GM12878 (cell line): Measurements from ENCODE around the gene KCNQ1. TPM values are rescaled to one million over a fixed set of nuclear protein-coding genes. Genes with fewer than 3 reads are reported as not detected.

Source experiments
- ATAC-seq: fragments of 200-7000 bp; cut with Tn5 transposase; 3 replicates; pipeline ENCODE4 v1.9.1; 2020; ENCODE audit warnings: mild to moderate bottlenecking, moderate library complexity
- BruUV-seq: library from RNA; stranded (reverse); fragments of 400-500 nt; replicated peaks from 2 replicates; lab custom pipeline; 2021; lab: Mats Ljungman, UMichigan
- CTCF ChIA-PET: fragments of 300-600 bp; sonication (Branson Sonifier 250); formaldehyde crosslinking; extraction: SDS; loops from one replicate; lab custom pipeline; 2021; ENCODE audit warnings: inconsistent platforms; lab: Yijun Ruan, JAX
- POLR2A ChIA-PET: fragments of 350-600 bp; formaldehyde crosslinking; extraction: SDS; loops from one replicate; lab custom pipeline; 2021; ENCODE audit warnings: inconsistent platforms; lab: Charles Lee
- RAD21 ChIA-PET: fragments of 300-600 bp; sonication (Branson Sonifier 250); formaldehyde crosslinking; loops from one replicate; lab custom pipeline; 2023; ENCODE audit warnings: antibody characterized with exemption; ENCODE audit not compliant: unreplicated experiment; lab: Charles Lee
- SMC1A ChIA-PET: fragments of 300-600 bp; sonication (Branson Sonifier 250); formaldehyde crosslinking; loops from one replicate; lab custom pipeline; 2023; ENCODE audit not compliant: unreplicated experiment, uncharacterized antibody; lab: Charles Lee
- DNase-seq: peaks from one replicate; pipeline ENCODE4 v3.0.0-alpha.2; 2011; ENCODE audit warnings: low read depth, low spot score
- FAIRE-seq: peaks from 3 replicates; lab custom pipeline; 2011; peaks lifted over from hg19 to GRCh38; lab: Jason Lieb, UNC
- H2AFZ ChIP-seq: 2 replicates; pipeline ENCODE4 v1.6.0; 2011; ENCODE audit warnings: low read depth, low read length, control low read depth; ENCODE audit not compliant: control insufficient read depth
- H3K27ac ChIP-seq: 2 replicates; pipeline ENCODE4 v1.5.1; 2011; ENCODE audit warnings: control low read depth; ENCODE audit not compliant: control insufficient read depth, insufficient read depth
- H3K27me3 ChIP-seq, 2 experiments: replicated peaks in 1 of 2; 2 replicates each; pipeline versions ENCODE4 v1.6.0 to v1.6.1; 2011; ENCODE audit warnings: low read length in 1 of 2; ENCODE audit not compliant: control insufficient read depth in 2 of 2, insufficient read depth in 2 of 2
- H3K36me3 ChIP-seq, 2 experiments: 2 replicates each; pipeline ENCODE4 v1.5.1; 2011; ENCODE audit warnings: low read length in 1 of 2; ENCODE audit not compliant: control insufficient read depth in 2 of 2, insufficient read depth in 2 of 2
- H3K4me1 ChIP-seq: 2 replicates; pipeline ENCODE4 v1.6.1; 2011; ENCODE audit warnings: mild to moderate bottlenecking, low read length, moderate library complexity, mixed read lengths; ENCODE audit not compliant: control insufficient read depth, insufficient read depth
- H3K4me2 ChIP-seq: 2 replicates; pipeline ENCODE4 v1.6.0; 2011; ENCODE audit warnings: control low read depth; ENCODE audit not compliant: control insufficient read depth, insufficient read depth
- H3K4me3 ChIP-seq: fragments of 200-600 bp; sonication (generic); 2 replicates; pipeline ENCODE4 v1.5.1; 2016
- H3K79me2 ChIP-seq: 2 replicates; pipeline ENCODE4 v1.6.0; 2011; ENCODE audit warnings: low read length; ENCODE audit not compliant: control insufficient read depth, insufficient read depth
- H3K9ac ChIP-seq: 2 replicates; pipeline ENCODE4 v1.8.0; 2011; ENCODE audit warnings: low read length, control low read depth, mixed read lengths; ENCODE audit not compliant: control insufficient read depth, insufficient read depth
- H3K9me3 ChIP-seq: replicated peaks from 3 replicates; pipeline ENCODE4 v1.5.1; 2011; ENCODE audit warnings: mild to moderate bottlenecking, low read length; ENCODE audit not compliant: control insufficient read depth, insufficient read depth
- H4K20me1 ChIP-seq: 2 replicates; pipeline ENCODE4 v1.6.0; 2011; ENCODE audit not compliant: control insufficient read depth, insufficient read depth
- ATF7 ChIP-seq: fragments of 450-650 bp; IDR thresholded peaks from 2 replicates; pipeline ENCODE4 v1.6.1; 2016; ENCODE audit warnings: low read depth, mild to moderate bottlenecking
- CBX3 ChIP-seq: fragments of 200-600 bp; sonication (generic); IDR thresholded peaks from 2 replicates; pipeline ENCODE4 v1.6.1; 2016; ENCODE audit warnings: low read depth, borderline replicate concordance
- DPF2 ChIP-seq: fragments of 450-650 bp; IDR thresholded peaks from 2 replicates; pipeline ENCODE4 v1.6.1; 2017; ENCODE audit warnings: mild to moderate bottlenecking
- EP300 ChIP-seq, 2 experiments: fragments of 150-350 bp in 1 of 2; IDR thresholded peaks; 2 replicates each; pipeline ENCODE4 v1.6.1; 2011 to 2012; ENCODE audit warnings: low read depth in 2 of 2, low read length in 2 of 2, borderline replicate concordance in 1 of 2, improper control_type of control experiment in 1 of 2, inconsistent platforms in 1 of 2; ENCODE audit not compliant: control insufficient read depth in 1 of 2
- FOS ChIP-seq: IDR thresholded peaks from 3 replicates; pipeline ENCODE4 v1.6.1; 2011; ENCODE audit warnings: borderline replicate concordance; ENCODE audit not compliant: insufficient read length; ENCODE audit errors: extremely low read depth
- GABPA ChIP-seq: IDR thresholded peaks from 2 replicates; pipeline ENCODE4 v1.6.1; 2014; ENCODE audit warnings: antibody characterized with exemption, low read depth, mild to moderate bottlenecking, inconsistent platforms
- GATAD2B ChIP-seq: fragments of 450-650 bp; conservative IDR thresholded peaks from 2 replicates; pipeline ENCODE4 v1.6.1; 2017; ENCODE audit warnings: low read depth, mild to moderate bottlenecking, moderate library complexity
- IKZF1 ChIP-seq: fragments of 450-650 bp; conservative IDR thresholded peaks from 2 replicates; pipeline ENCODE4 v1.6.1; 2017; ENCODE audit warnings: antibody characterized with exemption, mild to moderate bottlenecking
- MTA2 ChIP-seq: fragments of 450-650 bp; IDR thresholded peaks from 2 replicates; pipeline ENCODE4 v1.6.1; 2016; ENCODE audit warnings: low read depth, mild to moderate bottlenecking, moderate library complexity
- NR2C2 ChIP-seq: IDR thresholded peaks from 2 replicates; pipeline ENCODE4 v1.6.1; 2011; ENCODE audit warnings: borderline replicate concordance, low read depth; ENCODE audit not compliant: control insufficient read depth, insufficient read length
- NR2F1 ChIP-seq: fragments of 450-650 bp; conservative IDR thresholded peaks from 2 replicates; pipeline ENCODE4 v1.6.1; 2017; ENCODE audit warnings: mild to moderate bottlenecking
- RUNX3 ChIP-seq: IDR thresholded peaks from 2 replicates; pipeline ENCODE4 v1.6.1; 2012; ENCODE audit warnings: low read length, inconsistent platforms
- TCF12 ChIP-seq: IDR thresholded peaks from 2 replicates; pipeline ENCODE4 v1.6.1; 2011; ENCODE audit warnings: low read depth, mild to moderate bottlenecking, low read length
- WGBS: methylation state at CpG from one replicate; pipeline ENCODE4 v1.1.6; 2016; ENCODE audit warnings: low lambda C conversion rate; ENCODE audit not compliant: insufficient replicate concordance, insufficient coverage; ENCODE audit errors: missing lambda C conversion rate; 5-methylcytosine and 5-hydroxymethylcytosine counted together
- in situ Hi-C: fragments of 300-500 bp; cut with MboI; formaldehyde crosslinking; loops from 9 replicates; pipeline ENCODE4 v1.14.3; 2018; ENCODE audit warnings: mixed read lengths
- intact Hi-C: fragments of 100-400 bp; cut with micrococcal nuclease; formaldehyde crosslinking; loops from one replicate; pipeline ENCODE4 v1.14.2; 2022; ENCODE audit not compliant: unreplicated experiment
- polyA plus RNA-seq, 11 experiments: library from polyadenylated mRNA; depleted of rRNA in 4 of 11; unstranded in 6 of 11; stranded (reverse) in 5 of 11; fragments of >200 nt; fragmentation: Nextera tagmentation in 4 of 11; fragmentation: Illumina TruSeq in 1 of 11; extraction: Ambion mirVana in 4 of 11; extraction: Trizol in 1 of 11; gene quantifications; 1 replicate in 1 of 11; 2 replicates in 10 of 11; pipeline versions ENCODE4 v1.2.1 to v1.2.3, GENCODE V29; 2011 to 2016; ENCODE audit warnings: inconsistent platforms in 2 of 11, missing spikeins in 2 of 11, low read depth in 1 of 11
- total RNA-seq, 4 experiments: library from RNA; depleted of rRNA in 3 of 4; stranded (reverse); fragments of >200 nt in 3 of 4; fragmentation: Illumina TruSeq in 1 of 4; extraction: Trizol in 1 of 4; gene quantifications; 2 replicates each; pipeline versions ENCODE4 v1.2.1 to v1.2.3, GENCODE V29; 2013 to 2021
- TF ChIP-seq, protein P1 (sequence below): fragments of 450-650 bp; formaldehyde crosslinking; IDR thresholded peaks from 2 replicates; pipeline ENCODE4 v1.4.0; 2022; ENCODE audit warnings: mild to moderate bottlenecking, moderate library complexity
- TF ChIP-seq, protein P2 (sequence below): fragments of 450-650 bp; IDR thresholded peaks from 2 replicates; pipeline ENCODE4 v1.6.1; 2017; ENCODE audit warnings: low read depth, mild to moderate bottlenecking, moderate library complexity
- TF ChIP-seq, protein P3 (sequence below): IDR thresholded peaks from 2 replicates; pipeline ENCODE4 v1.6.1; 2012; ENCODE audit warnings: low read depth, low read length, improper control_type of control experiment
- TF ChIP-seq, protein P4 (sequence below): IDR thresholded peaks from 2 replicates; pipeline ENCODE4 v1.6.1; 2012; ENCODE audit warnings: low read depth, low read length, improper control_type of control experiment

Gene KCNQ1
- total and polyA plus RNA-seq, 10 of the 15 experiments (the other 5 are each of a cell fraction or from before 2014, with no cell fraction given) = 0.03 to 0.15 (median 0.12) TPM; not detected in 7

DNA sequence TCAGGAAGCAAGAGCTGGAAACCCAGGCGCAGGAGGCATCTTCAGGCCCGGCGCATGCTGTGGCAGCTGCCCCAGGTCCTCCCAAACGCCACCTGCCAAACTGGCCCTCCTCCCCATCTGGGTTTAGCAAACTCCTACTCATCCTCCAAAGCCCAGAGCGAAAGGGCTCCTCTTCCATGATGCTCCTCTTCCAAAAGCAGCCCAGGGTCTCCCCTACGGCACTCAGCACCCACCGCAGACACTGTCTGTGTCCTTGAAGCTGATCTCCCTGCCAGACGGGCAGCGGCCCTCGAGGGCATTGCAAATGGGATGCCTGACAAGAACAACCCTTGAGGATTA lies 414.9 kb downstream of the KCNQ1 start (continued):
- TF ChIP-seq, protein P1, sequence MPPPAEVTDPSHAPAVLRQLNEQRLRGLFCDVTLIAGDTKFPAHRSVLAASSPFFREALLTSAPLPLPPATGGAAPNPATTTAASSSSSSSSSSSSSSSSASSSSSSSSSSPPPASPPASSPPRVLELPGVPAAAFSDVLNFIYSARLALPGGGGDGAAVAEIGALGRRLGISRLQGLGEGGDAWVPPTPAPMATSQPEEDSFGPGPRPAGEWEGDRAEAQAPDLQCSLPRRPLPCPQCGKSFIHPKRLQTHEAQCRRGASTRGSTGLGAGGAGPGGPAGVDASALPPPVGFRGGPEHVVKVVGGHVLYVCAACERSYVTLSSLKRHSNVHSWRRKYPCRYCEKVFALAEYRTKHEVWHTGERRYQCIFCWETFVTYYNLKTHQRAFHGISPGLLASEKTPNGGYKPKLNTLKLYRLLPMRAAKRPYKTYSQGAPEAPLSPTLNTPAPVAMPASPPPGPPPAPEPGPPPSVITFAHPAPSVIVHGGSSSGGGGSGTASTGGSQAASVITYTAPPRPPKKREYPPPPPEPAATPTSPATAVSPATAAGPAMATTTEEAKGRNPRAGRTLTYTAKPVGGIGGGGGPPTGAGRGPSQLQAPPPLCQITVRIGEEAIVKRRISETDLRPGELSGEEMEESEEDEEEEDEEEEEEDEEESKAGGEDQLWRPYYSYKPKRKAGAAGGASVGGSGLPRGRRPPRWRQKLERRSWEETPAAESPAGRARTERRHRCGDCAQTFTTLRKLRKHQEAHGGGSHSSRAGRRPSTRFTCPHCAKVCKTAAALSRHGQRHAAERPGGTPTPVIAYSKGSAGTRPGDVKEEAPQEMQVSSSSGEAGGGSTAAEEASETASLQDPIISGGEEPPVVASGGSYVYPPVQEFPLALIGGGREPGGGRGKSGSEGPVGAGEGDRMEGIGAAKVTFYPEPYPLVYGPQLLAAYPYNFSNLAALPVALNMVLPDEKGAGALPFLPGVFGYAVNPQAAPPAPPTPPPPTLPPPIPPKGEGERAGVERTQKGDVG (CRISPR knock-in tag) = no peak
- TF ChIP-seq GATAD2B = no peak
- TF ChIP-seq IKZF1 = no peak
- no peak for TF ChIP-seq GABPA

DNA sequence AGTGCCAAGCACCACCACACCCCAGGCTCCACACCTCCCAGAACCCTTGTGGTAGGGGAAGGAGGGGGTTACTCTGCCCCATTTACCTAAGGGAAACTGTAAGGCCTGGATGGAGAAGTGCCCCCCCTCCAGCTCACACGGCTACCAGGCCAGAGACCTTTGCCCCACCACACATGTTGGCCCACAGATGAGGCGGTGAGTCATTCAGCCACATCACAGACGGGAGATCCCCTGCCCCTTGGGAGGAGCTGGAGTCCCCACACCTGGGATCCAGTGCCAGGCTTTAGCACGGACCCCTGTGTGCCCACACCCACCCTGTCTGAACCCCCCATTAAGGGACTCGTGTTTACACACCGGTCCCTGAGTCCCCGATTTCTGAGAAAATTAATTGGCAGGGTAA lies 415.8 kb downstream of the KCNQ1 start:
- no TSS peak for BruUV-seq
- no peaks in the 10 kb centered on the region for H3K4me1 ChIP-seq
- no peaks in the 10 kb centered on the region for H4K20me1 ChIP-seq
- no peak overlapping the region for H3K4me3 ChIP-seq
- 1% methylated on average over 7 of the region's 7 CpGs for WGBS
- CTCF ChIA-PET = interaction anchor here (1.1 kb wide), 1 partner anchor 328 kb away, joined by 4 read pairs; no protein-coding TSS in a partner anchor
- no peaks in the 10 kb centered on the region; a peak in 3 of 4 replicates for H3K27me3 ChIP-seq
- peak; percentile 92 for ATAC-seq
- in situ Hi-C loops = no loop called here
- peak; percentile 11 for DNase-seq
- intact Hi-C loops = no loop called here
- no peak for FAIRE-seq
- RAD21 ChIA-PET = no interaction called here
- SMC1A ChIA-PET = no interaction called here
- no peak overlapping the region for H2AFZ ChIP-seq
- no peak overlapping the region for H3K9ac ChIP-seq
- H3K27ac ChIP-seq = no peak overlapping the region
- H3K9me3 ChIP-seq = no peaks in the 10 kb centered on the region
- no peaks in the 10 kb centered on the region for H3K79me2 ChIP-seq
- no peaks in the 10 kb centered on the region for H3K36me3 ChIP-seq
- POLR2A ChIA-PET = no interaction called here
- H3K4me2 ChIP-seq = no peak overlapping the region
- peak; percentile 40 for TF ChIP-seq RUNX3
- peak; percentile 97 for TF ChIP-seq NR2F1
- TF ChIP-seq, protein P2, sequence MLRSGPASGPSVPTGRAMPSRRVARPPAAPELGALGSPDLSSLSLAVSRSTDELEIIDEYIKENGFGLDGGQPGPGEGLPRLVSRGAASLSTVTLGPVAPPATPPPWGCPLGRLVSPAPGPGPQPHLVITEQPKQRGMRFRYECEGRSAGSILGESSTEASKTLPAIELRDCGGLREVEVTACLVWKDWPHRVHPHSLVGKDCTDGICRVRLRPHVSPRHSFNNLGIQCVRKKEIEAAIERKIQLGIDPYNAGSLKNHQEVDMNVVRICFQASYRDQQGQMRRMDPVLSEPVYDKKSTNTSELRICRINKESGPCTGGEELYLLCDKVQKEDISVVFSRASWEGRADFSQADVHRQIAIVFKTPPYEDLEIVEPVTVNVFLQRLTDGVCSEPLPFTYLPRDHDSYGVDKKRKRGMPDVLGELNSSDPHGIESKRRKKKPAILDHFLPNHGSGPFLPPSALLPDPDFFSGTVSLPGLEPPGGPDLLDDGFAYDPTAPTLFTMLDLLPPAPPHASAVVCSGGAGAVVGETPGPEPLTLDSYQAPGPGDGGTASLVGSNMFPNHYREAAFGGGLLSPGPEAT = peak; percentile 45; the same call in 1 of the 2 replicates
- peak; percentile 90 for TF ChIP-seq DPF2
- peak; percentile 51 for TF ChIP-seq MTA2
- 0 out of 4 replicates have a peak, but pooled peaks of 1 of the 2 experiments have one; percentile 29 for TF ChIP-seq EP300 (IDR thresholded peaks at IDR 0.05; ENCODE audit: borderline replicate concordance in 1 of 2, control insufficient read depth in 1 of 2, low read depth in 2 of 2, low read length in 2 of 2)
- TF ChIP-seq FOS = no peak
- TF ChIP-seq, protein P3, sequence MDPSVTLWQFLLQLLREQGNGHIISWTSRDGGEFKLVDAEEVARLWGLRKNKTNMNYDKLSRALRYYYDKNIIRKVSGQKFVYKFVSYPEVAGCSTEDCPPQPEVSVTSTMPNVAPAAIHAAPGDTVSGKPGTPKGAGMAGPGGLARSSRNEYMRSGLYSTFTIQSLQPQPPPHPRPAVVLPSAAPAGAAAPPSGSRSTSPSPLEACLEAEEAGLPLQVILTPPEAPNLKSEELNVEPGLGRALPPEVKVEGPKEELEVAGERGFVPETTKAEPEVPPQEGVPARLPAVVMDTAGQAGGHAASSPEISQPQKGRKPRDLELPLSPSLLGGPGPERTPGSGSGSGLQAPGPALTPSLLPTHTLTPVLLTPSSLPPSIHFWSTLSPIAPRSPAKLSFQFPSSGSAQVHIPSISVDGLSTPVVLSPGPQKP = no peak
- TF ChIP-seq, protein P4, sequence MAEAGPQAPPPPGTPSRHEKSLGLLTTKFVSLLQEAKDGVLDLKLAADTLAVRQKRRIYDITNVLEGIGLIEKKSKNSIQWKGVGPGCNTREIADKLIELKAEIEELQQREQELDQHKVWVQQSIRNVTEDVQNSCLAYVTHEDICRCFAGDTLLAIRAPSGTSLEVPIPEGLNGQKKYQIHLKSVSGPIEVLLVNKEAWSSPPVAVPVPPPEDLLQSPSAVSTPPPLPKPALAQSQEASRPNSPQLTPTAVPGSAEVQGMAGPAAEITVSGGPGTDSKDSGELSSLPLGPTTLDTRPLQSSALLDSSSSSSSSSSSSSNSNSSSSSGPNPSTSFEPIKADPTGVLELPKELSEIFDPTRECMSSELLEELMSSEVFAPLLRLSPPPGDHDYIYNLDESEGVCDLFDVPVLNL = no peak
- TF ChIP-seq ATF7 = peak; percentile 53
- TF ChIP-seq CBX3 = no peak
- TF ChIP-seq NR2C2 = no peak
- TF ChIP-seq TCF12 = peak; percentile 38; the same call in 1 of the 2 replicates
- peak; percentile 53 for TF ChIP-seq IKZF1
